GM21723 (cell line): Measurements from ENCODE around the gene RDH16.
"Not testable (repeated sequence)": the region's sequence is repeated elsewhere in the genome, so short reads cannot be mapped to it uniquely, and the experiment has no call there.

ENCODE experiments used
- ATAC-seq: cut with Tn5 transposase; IDR thresholded peaks from one replicate; pipeline ENCODE4 v1.9.1; 2021; ENCODE audit warnings: mild to moderate bottlenecking, moderate library complexity; ENCODE audit not compliant: unreplicated experiment

The RDH16 gene

DNA sequence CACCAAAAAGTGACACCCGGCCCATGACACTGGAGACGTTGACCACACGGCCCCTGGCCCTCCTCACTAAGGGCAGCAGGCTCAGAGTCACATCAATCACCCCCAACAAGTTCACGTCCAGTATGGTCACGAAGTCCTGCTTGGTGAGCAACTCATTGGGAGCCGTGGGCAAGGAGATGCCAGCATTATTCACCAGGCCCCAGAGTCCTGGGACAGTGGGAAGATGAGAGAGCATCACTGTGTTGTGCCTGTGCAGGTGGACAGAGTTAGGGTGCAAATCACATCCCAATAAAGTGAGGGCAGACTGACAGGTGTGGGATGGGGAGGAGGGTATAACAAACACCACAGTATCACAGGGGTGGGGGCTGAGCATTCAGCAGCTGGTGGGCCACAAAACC, 2.5 kb downstream of the RDH16 start:
- no peak for ATAC-seq

DNA sequence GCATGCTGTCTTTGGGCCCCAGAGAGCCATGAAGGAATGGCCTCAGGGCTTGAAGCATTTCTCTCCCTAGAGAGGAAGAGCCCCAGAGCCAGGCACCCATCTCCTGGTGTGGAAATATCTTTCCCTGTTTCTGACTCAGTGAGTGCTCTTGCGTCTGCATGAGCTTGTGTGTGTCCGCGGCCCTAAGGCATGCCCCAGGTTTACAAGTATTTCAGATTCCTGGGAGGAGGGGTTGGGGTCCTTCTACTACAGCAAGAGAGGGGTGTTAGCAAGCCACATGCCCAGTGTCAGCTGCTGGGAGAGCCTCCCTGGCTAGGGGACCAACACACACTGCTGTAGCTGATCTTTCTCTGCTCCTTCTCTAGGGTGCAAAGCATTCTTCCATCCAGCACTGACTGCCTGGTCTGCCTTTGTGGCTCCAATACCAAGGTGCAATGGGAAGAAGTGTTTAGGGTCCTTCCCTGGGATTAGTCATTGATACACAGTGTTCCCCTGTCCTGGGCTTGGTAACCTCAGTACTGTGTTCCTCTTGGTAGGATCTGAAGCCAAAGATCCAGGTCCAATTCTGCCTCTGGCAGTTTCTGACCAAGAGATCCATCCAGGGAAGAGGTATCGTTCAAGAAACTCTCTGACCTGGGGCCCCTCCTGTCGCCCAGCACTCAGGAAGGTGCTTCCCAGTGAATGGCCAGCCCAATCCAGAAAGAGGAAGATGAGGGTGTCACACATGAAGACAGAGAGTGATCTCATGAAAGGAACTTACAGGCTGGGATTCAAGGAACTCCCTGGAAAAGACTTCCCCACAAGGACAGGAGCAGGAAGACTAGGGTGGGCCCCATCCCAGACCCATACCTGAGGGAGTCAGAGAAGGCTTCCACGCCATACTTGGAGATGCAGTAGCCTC, 3.1 kb downstream of the RDH16 start:
- no peak for ATAC-seq

DNA sequence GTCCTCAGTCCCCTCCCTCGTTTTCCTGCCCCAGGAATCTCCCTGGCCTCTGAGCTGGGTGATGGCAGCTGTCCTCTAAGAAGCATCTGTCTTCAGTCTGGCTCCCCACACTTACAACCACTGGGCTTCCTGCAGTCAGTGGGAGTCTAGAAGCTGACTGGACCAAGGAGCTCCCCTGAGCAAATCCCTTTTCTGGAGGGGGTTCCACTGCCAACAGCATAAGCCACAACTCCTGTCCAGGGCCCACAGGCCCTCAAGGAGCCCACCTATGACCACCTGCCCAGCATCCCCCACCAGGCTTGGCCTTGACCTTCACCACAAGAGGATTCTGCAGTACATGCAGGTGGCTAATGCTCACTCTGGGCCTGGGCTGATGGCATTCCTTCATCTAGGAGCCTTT, 4.1 kb downstream of the RDH16 start:
- no peak for ATAC-seq

DNA sequence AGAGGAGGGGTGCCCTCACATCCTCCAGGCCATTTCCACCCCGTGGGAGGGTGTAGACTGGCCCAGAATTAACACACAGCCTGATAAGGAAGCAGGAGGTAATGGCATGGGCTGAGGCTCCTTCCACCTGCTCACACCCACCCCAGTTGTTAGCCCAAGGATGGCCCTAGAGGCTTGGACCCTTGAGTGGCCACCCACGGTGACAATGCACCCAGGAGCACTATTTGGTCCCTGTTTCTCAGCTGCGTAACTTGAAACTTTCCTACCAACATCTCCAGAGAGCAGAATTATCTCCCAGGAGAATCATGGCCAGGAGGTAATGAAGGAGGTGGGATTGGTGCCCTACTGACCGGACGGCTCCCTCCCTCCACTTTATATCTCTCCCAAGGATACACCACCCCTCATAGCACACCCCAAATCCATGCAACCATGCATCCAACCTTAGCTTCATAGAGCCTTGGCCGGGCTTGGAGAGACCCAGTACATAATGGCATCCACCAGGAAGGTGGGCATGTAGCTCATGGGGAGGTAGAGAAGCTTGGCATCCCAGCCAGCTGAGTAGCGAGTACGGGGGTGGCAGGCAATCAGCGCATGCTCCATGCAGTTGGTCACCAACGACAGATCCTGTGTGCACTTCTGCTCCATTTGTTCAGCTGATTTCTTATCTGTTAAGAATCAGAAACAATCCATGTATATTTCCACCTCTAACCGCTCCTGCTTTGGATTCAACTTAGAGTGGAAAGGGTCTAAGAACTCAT, 5.6 kb downstream of the RDH16 start:
- ATAC-seq: no peak

DNA sequence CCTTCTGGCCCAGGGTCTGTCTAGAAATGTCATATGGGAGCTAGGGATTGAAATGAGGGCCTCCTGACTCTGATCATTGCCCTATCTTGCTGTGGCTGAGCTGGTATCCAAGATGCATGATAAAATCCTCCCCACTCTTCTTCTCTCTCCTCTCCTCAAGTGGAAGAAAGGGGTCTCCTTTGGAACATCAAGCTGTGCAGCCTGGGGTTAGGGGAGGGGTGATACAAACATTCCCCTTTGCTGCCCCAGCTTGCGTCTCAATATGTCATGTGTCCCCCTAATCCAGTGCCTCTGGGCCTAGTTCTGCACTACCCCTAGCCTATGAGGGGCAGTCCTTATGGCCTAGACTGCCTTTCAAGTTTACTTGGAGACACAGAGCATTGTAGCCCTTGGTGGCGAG, 8.5 kb downstream of the RDH16 start:
- no peak for ATAC-seq

DNA sequence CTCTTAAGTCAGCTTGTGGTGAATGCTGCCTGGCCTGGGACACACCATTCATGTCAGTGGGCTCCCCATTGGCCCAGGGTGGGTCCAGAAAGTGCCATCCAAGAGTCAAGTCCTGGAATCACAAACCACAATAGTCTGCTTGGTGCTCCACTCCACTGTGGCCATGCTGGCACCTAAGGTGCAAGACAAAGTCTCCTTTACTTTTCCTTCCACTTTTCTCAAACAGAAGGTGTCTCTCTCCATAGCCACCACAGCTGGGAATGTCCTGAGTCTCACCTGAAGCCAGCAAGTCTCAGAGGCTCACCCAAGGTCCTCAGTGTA, 9.0 kb downstream of the RDH16 start:
- no peak for ATAC-seq

DNA sequence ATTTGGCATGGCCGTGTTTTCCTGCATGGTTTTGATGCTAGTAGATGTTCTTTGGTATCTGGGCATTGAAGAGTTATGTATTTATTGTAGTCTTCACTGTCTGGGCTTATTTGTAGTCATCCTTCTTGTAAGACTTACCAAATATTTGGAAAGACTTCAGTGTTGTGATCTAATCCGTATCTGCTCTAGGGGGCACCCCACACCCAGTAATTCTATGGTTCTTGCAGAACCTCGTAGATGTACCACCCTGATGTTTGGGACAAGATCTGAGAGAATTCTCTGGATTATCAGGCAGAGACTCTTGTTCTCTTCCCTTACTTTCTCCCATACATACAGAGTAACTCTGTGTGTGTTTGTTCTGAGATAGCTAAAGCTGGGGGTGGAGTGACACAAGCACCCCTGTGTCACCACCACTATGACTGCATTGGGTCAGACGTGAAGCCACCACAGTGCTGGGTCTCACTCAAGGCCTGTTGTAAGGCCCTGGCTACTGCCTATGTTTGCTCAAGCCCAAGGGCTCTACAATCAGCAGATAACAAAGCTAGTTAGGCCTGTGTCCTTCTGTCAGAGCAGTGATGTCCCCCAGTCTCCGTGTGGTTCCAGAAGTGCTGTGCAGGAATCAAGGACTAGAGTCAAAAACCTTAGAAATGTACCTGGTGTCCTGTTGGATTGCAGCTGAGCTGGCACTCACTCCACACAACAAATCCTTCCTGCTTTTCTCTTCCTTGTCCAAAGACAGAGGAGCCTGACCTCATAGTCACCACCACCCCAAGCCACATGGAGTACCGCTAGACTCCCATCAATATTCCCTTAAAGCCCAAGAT, 9.6 kb downstream of the RDH16 start:
- ATAC-seq: no peak

DNA sequence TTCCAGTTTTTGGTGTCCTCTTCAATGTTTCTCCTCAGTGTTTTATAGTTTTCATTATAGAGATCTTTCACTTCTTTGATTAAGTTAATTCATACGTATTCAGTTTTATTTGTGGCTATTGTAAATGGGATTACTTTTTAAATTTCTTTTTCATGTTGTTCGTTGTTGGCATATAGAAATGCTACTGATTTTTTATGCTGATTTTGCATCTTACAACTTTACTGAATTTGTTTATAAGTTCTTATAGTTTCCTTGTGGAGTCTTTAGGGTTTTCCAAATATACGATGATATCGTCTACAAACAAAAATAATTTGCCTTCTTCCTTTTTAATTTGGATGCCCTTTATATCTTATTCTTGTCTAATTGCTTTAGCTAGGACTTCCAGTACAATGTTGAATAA, 13.5 kb downstream of the RDH16 start:
- ATAC-seq: no peak

DNA sequence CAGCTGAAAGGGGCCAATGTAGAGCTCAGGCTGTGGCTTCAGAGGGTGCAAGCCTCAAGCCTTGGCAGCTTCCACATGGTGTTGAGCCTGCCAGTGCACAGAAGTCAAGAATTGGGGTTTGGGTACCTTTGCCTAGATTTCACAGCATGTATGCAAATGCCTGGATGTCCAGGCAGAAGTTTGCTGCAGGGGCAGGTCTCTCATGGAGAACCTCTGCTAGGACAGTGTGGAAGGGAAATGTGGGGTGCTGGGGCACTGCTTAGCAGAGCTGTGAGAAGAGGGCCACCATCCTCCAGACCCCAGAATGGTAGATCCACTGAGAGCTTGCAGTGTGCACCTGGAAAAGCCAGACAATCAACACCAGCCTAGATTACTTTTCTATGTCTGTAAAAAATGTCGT, 14.0 kb downstream of the RDH16 start:
- ATAC-seq: not testable (repeated sequence)

DNA sequence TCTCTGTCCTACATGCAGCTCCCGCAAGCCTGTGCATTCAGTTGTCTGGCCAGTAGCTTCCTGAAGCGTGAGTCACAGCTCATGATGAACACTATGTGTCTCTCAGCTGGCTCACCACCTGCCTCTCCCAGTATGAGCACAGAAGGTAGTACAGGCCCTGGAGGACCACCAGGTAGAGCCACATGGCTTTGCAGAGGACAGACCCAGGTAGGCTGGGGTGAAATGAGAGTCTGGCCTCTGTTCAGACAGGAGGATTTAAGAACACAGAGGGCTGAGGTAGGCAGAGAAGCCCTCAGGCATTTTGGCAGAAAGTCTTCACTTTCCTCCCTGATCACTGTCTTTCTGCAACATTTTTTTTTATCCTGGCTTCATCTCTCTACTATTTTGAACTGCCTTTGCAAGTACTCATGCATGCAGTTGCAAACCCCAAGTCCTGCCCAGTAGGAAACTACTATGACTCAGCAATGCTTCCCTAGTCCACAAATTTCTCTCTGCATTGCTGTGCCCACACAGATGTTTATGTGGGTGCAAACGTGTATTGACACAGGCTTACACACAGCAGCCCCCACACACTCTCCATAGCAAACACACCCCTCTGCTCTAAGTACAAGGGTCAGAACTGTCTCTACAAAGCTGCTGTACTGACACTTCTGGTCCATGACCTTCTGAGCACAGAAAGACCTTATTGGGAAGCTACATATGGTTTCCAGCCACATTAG, 15.9 kb downstream of the RDH16 start:
- ATAC-seq: peak; percentile 81

DNA sequence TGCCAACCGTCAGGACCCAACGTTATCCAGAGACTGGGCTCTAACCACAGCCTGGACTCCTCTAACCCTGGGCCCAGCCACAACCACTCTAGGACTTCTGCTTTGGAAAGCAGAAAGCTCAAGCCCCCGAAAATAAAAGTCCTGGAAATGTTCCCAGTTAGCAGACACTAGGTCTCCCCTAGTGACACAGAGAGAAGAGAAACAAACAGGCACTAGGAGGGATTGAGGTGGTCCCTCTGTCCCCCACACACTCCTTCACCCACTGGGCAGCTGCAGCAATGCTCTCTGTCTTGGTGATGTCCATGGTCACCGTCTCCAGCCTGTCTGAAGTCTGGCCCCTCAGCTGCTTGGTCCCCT, 16.5 kb downstream of the RDH16 start:
- not testable (repeated sequence) for ATAC-seq

DNA sequence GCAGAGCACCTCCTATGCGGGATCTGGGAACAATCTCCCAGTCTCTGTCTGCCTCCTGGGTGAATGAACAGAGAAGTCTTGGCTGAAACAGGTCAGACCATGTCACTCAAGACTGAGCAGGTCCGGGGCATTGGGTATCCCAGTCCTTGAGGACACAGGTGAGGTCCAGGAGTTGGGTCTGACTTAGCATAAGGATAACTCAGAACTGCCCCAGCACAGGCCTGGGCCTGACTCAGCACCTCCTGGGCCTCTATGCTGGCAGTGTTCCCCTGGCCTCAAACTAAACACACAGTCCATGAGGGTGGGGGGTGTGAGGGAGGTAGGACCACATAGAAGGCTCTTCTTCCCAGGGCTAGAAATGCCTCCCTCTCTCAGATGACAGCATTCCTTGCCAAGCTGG, 21.7 kb downstream of the RDH16 start:
- no peak for ATAC-seq

DNA sequence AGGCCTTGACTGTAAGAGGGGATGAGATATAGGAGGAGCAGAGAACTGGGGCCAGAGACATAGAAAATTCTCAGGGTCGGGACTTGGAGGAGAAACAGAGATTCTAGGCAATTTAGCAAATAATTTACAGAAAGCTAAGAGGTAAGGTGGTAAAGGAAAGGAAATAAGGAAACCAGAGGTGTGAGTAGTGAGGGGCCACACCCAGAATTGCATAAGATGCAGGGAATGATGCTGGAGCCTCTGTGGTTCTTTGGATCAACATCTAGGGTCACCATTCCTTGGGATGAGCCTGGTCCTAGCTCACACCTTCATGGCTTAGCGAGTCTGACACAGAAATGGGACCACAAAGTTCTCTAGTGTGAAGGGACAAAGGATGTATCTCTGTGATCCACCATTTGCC, 22.3 kb downstream of the RDH16 start:
- ATAC-seq: no peak

DNA sequence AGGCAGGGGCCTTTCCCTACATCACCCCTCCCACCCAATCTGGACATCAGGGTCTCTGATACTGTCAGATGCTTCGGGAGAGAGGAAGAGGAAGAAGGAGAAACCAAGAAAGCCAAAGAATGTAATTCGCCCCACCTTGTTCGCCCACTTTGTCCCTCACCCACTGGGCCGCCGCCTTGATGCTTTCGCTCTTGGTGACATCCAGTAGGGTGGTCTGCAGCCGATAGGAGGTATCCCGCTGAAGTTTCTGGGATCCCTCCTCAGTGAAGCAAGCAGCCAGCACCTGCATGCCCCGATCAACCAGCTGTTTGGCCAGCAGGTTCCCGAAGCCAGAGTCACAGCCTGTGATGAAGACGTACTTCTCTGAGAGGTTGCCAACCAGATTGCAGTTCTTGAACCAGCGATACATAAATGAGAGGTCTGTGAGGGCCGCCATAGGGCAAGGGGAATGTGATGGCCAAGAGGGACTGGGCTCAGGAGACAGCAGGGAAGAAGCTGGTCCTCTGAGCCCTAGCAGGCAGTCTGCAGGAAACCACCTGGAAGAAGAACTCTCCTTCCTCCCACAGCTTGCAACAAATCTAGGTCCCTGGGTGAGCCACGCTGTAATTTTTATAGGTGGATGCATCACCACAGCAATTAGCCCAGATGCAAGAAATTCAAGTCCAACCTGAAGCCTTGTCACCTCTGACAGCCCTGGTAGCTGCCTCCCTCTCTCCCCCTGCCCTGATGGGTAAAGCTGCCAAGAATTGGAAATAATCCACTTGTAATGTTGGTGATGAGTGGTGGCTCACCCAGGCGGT, 23.4 kb downstream of the RDH16 start, which contains the start of gene SDR9C7:
Gene SDR9C7 (minus strand): TSS at position 583 of the 800 bp plus-strand sequence. CDS start 147 bp downstream, at position 436.
- no peak for ATAC-seq

DNA sequence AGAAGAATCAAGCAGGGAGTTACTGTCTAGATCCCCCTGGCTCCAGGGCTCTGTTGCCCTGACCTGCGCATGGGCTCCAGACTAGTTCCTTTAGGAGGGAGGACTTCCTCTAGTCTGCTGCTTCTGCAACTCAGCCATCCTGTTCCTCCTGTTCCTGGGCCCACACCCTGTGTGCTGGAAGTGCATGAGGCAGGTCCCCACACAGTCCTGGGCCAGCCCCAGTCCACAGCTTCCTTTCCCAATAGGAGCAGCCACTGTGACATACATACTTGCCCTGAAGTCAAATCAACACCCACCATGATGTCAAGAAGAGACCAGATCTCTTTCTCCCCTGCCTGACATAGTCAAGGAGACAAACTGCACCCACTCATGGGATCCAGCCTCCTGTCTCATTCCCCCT, 24.5 kb downstream of the RDH16 start:
- ATAC-seq: no peak

DNA sequence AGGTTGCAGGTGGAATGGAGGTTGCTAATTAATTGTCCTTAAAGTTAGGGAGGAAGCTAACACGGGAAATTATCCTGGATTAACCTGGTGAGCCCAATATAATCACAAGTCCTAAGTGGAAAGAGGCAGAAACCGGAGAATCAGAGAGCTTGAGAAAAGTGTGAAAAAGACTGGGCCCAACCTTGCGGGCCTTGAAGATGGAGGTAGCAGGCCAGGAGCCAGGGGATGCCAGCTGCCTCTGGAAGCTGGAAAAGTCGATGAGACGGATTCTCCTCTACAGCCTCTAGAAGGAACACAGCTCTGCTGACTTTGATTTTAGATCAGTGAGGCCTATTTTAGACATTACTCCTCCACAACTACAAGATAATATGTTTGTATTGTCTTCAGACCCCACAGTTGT, 25.3 kb downstream of the RDH16 start:
- ATAC-seq: no peak

DNA sequence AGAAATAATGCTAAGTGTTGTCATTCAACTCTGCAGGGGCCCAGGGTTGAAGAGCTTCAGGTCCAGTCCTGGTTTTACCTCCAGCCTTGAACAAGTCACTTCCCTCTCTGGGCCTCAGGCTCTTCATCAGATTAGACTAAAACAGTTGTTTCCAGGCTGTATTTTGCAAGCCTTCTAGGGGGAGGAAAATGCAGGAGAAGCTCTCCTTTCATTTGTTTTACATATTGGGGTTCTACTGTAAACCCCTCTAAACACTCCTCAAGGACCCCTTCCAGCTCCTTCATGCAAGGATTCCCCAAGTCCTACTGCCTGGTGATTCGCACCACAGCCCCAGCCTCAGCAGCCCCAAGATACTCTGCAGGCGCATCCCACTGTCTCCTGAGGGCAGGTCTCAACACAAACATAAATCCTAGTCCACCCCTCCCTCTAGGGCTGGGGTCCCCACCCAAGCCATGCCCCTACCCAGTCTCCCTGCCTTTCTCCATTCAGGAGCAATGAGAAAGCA, 25.9 kb downstream of the RDH16 start:
- ATAC-seq: no peak

DNA sequence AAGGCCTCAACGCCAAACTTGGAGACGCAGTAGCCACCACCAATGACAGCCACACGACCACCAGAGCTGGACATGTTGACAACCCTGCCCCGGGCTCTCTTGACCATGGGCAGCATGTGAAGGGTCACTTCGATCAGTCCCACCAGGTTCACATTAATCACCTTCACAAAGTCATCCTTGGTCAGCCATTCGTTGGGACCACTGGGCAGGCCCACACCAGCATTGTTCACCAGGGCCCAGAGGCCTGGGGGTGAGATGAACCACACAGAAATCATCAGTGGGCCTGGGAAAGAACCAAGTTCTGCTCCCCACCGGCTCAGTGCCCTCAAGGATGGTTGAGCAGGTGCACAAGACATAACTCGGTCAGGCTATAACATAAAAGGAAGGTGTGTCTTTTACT, 27.2 kb downstream of the RDH16 start:
- no peak for ATAC-seq

DNA sequence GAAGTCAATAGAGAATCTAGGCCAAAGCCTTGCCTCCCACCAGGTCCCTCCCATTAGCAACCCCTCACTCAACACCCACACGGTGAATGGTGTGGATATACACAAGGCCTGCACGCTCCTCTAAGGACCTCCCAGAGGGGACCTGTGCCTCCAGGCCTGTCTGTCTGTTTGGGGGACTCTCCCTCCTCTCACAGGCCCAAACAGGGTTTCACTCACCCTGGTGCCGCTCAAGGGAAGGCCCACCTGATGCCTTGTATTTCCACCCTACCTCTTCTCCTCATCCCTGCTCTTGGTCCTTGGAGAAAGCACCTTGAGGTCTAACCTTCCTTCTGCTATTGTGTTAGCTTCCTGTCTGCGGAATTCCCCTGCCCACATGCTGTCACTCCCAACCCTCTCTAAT, 27.6 kb downstream of the RDH16 start:
- ATAC-seq: no peak

DNA sequence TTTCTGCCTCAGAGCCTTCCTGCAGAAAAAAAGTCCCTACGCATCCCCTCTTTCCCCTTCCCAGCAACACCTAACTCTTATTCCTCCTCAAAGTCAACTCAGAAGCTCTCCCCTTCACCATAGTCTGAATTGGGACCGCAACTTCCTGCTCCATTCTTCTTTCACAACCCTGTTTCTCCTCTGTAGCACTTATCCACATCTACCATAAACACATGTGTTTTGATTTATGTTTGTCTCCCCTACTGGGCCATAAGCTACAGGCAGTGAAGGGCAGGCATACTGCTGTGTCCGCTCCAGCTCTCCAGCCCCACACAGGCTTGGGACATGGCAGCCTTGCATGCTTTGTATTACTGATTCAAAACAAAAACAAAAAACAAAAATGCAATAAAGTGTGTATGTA, 29.1 kb downstream of the RDH16 start:
- ATAC-seq: no peak
